HEK293 (cell line): ENCODE data around the gene TREH.

Experiments used
- CTCF ChIP-seq: fragments of 450-650 bp; formaldehyde crosslinking; IDR thresholded peaks from 2 replicates; pipeline ENCODE4 v1.5.1; 2016; ENCODE audit warnings: missing biosample characterization, missing genetic modification characterization
- MEIS1 ChIP-seq: sonication (generic); formaldehyde crosslinking; IDR thresholded peaks from 2 replicates; pipeline ENCODE4 v1.8.1; 2022; ENCODE audit warnings: missing genetic modification reagents, mild to moderate bottlenecking, borderline replicate concordance
- REPIN1 ChIP-seq: fragments of 450-650 bp; formaldehyde crosslinking; IDR thresholded peaks from 2 replicates; pipeline ENCODE4 v1.5.1; 2017; ENCODE audit warnings: missing biosample characterization, missing genetic modification characterization, low read depth
- REST ChIP-seq: fragments of 450-650 bp; formaldehyde crosslinking; IDR thresholded peaks from 2 replicates; pipeline ENCODE4 v1.5.1; 2016; ENCODE audit warnings: missing biosample characterization, missing genetic modification characterization
- ZBTB11 ChIP-seq: fragments of 450-650 bp; formaldehyde crosslinking; conservative IDR thresholded peaks from 2 replicates; pipeline ENCODE4 v1.5.1; 2016; ENCODE audit warnings: low read depth, missing biosample characterization, missing genetic modification characterization
- ZNF670 ChIP-seq: fragments of 450-650 bp; formaldehyde crosslinking; IDR thresholded peaks from 2 replicates; pipeline ENCODE4 v1.5.1; 2016; ENCODE audit warnings: missing biosample characterization, missing genetic modification characterization, low read depth

- no peak for TF ChIP-seq REPIN1 (tag by site-specific recombination)
- TF ChIP-seq CTCF = no peak
- TF ChIP-seq ZBTB11 (tag by site-specific recombination) = no peak
- TF ChIP-seq REST (tag by site-specific recombination) = no peak
- TF ChIP-seq MEIS1 (CRISPR knock-in tag) = no peak
- no peak for TF ChIP-seq ZNF670 (tag by site-specific recombination)
These were observed 29.1 kb downstream of the TREH start for GRCh38 chr11:118650366-118650765.
